LNCAP (cell line): ENCODE results near the gene MLLT6.

ENCODE experiments used
- TF ChIP-seq, protein P1 (sequence below): fragments of 450-650 bp; IDR thresholded peaks from 2 replicates; pipeline ENCODE4 v1.5.1; 2017; ENCODE audit warnings: mild to moderate bottlenecking

Gene MLLT6

DNA sequence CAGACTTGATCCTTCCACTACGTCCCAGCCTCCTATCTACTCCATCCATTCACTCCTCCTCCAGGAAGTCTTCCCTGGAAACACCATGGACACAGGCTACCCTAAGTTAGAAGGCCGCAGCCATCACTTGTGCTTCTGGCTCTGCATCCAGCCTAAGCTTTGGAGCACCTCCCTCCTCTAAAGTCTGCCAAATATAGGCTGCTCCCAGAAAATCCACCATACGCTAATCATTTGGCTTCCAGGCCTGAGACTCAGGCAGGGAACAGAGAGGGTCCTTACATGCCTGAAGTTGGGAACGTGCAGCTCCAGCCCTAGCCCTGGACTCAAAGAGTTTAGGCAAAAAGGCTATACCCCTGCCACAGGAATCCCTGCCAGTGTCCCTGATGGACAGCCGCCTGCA lies 36.4 kb downstream of the MLLT6 start:
- TF ChIP-seq, protein P1, sequence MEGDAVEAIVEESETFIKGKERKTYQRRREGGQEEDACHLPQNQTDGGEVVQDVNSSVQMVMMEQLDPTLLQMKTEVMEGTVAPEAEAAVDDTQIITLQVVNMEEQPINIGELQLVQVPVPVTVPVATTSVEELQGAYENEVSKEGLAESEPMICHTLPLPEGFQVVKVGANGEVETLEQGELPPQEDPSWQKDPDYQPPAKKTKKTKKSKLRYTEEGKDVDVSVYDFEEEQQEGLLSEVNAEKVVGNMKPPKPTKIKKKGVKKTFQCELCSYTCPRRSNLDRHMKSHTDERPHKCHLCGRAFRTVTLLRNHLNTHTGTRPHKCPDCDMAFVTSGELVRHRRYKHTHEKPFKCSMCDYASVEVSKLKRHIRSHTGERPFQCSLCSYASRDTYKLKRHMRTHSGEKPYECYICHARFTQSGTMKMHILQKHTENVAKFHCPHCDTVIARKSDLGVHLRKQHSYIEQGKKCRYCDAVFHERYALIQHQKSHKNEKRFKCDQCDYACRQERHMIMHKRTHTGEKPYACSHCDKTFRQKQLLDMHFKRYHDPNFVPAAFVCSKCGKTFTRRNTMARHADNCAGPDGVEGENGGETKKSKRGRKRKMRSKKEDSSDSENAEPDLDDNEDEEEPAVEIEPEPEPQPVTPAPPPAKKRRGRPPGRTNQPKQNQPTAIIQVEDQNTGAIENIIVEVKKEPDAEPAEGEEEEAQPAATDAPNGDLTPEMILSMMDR, result no peak

GRCh38 chr17:38741921-38742410 lies 36.9 kb downstream of the MLLT6 start:
- TF ChIP-seq, protein P1, result no peak

DNA sequence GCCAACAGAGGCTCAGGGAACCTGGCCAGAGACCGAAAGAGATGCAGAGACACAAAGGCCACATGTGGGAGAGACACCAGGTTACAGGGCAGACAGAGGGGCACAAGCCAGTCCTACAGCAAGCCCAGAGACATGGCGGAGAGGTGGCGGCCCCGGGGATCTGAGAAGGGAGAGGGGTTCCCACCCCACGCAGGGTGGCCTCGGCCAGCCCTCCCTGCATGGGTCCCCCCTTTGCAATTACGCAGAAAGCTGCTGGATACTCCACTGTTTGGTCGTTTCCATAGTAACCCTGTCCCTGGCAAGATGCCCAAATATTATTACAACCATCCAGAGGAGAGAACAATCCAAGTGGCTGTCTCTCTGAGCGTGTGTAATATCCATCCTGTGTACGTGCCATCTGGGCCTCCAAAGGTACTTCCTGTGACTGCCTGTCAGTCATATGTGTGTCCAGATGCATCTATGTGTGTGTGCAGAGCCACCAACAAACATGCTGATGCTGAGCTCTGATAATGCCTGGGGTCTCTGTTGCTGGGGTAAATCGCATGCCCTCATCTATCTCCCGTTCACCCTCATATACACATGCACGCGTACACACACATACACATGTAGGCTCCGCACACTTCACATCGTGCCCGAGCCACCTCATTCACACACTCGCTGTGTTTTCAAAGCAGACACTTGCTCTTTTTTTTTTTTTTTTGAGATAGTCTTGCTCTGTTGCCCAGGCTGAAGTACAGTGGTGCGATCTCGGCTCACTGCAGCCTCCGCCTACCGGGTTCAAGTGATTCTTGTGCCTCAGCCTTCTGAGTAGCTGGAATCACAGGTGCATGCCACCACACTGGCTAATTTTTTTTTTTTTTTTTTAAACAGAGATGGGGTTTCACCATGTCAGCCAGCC lies 37.6 kb downstream of the MLLT6 start:
- TF ChIP-seq, protein P1, result no peak

DNA sequence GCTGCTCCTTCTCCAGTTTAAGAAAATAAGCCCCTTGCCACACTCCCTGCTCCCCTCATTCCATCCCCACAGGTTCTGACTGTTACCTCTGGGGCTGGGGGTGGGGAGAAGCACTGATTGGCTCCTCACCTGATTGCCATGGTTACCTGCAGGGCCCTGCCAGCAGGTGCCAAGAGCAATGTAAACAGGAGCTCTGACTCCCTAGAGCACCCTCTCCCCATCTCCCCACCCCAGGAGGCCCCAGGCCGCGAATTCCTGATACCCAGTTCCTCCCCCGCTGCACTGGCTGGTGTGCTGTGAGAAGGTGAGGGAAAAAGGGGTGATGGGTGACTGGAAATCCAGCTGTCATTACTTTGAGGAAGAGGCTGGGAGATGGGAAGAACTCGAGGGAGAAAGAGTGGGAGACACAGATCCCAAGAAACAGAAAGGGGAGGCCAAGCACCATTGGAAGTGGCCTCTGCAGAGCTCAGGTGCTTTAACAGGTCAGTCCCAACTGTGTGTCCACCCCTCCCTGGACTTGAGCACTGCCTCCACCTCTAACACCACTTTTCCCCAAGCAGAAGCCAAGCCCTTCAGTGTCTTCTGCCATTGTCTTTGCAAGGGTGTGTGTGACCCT lies 38.6 kb downstream of the MLLT6 start:
- TF ChIP-seq, protein P1, result no peak

- TF ChIP-seq, protein P1, result no peak
Observed at GRCh38 chr17:38745545-38745944, 40.5 kb downstream of the MLLT6 start.

DNA sequence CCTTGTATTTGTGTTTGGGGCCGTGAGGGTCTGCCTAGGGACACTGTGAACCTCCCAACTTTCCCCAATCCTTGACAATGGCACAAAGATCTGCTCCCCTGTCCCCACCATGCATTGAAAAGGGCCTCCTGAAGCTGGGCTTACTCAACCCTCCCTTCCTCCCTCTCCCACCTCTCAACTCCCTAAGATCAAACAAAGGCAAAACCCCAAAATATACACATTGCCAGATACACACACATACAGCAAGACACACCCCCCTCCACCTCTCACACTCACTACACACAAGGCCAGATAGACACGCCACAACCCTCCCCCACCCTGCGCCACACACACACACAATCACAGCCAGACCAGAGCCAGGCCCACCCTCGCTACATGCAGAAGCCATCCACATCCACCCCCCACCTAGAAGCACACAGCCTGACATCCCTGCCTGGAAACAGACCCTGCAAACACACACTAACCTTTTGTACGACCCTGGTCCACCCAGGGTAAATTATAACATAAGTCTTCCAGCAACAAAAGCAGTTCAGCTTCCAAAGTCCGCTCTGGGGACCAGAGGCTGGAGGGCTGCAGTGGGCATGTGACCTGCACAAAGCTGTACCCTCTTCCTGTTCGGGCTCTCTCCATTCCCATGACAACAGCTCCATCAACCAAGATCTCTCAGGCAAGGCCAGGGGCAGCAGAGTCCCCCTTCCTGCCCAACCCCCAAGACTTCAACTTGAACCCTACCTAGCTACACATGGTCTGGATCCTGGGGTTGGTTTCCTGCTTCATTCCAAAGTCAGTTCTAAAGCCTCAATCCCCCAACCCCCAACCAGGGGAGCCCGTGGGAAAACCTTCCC lies 41.2 kb downstream of the MLLT6 start:
- TF ChIP-seq, protein P1, result no peak

GRCh38 chr17:38746849-38747462 lies 41.9 kb downstream of the MLLT6 start:
- TF ChIP-seq, protein P1, result no peak
